Activated CD8-positive, alpha-beta memory T cell treated with anti-CD3 and anti-CD28 coated beads for 1 hour (primary cell): ENCODE measurements around the gene SYT4.

Source experiments
- DNase-seq, 2 donors: peaks; one replicate each; pipeline ENCODE4 v3.0.0-alpha.2; 2020; ENCODE audit warnings: low read depth in 1 of 2; ENCODE audit errors: extremely low read depth in 1 of 2

The SYT4 gene

DNA sequence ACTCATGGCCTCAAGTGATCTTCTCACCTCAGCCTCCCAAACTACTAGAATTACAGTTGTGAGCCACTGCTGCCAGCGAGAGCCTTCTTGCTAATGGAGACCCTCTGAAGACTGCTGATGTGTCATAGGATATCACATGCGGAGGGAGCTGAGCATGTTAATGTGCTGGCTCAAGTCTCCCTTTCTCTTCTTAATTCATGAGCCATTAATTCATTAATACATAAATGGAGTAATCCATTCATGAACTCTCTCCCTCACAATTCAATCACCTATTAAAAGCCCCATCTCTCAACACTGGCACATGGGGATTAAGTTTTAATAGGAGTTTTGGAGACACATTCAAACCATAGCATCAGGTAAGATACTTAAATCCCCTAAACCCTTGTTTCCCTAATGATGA is 54.8 kb downstream of the SYT4 start:
- DNase-seq, result no peak

DNA sequence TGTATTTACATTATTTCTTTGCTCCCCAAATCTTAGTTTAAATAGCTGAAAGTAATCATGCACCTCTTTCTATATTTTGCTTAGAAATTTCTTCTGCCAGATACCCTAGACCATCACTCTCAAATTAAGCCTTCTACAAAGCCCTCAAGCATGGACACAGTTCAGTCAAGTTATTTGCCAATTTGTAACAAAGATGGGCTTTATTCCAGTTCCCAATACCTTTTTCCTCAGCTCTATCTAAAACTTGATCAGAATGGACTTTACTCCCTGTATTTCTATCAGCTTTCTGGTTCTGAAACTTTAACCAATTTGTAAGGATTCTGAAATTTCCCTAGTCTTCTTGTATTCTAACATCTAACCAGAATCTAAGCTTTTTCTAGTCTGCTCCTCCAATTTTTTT is 56.6 kb downstream of the SYT4 start:
- DNase-seq, result no peak
